Embryonic facial prominence (tissue), 1 donor: ENCODE measurements around the gene MACROD2.

Experiments
- DNase-seq: peaks from one replicate; pipeline ENCODE4 v3.0.0-alpha.2; 2016; ENCODE audit errors: extremely low spot score

The MACROD2 gene

DNA sequence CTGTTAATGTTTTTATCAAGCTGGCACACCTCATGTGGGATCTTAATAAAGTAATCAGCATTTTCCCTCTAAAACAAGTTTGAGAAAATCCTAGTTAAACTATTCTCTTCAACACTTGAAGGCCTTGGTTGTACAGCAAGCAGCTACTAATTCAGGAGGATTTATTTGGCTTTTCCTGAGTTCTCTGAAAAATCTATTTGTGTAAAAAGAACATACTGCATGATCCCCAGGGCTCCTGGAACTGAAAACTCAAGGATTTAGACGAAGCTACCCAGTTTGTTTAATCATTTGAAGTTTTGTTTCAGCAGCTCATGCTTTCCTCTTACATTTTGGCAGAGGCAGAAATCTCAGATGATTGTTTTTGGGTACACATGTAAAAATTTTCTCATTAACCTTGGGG lies 651.7 kb downstream of the MACROD2 start:
- DNase-seq: no peak

DNA sequence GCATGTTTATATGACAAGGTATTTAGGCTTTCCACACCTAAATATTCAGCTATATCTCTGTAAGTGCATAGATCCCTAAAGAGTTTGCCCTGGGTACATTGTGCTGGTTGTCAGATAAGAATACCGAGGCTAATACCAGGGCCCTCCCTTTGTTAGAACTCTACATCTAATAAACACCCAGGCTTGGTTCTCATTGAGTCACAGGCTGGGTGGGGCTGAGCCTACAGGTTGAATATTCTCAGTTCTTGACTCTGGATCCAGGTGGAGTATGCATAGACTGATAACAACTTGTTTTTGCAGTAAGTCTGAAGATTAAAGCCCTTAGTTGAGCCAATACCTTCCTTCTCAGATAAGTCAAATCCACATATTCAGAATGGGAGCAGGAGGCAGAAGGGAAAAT lies 654.3 kb downstream of the MACROD2 start:
- no peak for DNase-seq

DNA sequence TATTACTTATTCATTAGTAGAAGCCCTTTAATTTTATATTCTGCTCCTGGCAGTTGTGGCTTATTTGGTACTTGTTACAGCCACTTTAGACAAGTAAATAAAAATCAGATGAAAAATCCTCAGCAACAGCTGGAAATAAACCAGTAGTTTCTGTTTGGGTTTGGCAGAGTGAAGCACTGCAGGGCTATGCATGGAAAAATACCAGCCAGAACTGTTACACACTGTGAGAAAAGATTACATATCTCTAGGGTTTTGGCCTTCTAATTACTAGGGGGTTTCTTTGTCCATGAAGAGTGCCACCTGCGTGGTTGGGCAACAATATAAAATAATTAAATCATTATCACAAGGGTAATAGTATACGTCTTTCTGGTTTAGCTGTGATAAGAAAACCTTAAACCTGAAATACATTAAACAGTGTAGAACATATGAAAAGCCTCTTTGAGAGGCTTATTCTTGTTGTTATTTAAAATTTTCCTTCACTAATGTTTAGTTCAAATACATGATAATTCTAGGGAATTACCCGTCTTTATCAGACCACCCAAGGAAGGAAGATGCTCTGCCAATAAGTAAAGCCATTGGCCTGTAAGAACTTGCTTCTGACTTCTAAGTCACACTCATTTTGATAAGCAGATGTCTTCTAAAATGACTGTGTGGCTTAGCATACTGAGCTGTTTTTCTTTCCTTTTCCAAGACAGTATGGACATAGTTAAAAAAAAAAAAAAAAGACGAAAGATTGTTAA lies 662.1 kb downstream of the MACROD2 start:
- no peak for DNase-seq

DNA sequence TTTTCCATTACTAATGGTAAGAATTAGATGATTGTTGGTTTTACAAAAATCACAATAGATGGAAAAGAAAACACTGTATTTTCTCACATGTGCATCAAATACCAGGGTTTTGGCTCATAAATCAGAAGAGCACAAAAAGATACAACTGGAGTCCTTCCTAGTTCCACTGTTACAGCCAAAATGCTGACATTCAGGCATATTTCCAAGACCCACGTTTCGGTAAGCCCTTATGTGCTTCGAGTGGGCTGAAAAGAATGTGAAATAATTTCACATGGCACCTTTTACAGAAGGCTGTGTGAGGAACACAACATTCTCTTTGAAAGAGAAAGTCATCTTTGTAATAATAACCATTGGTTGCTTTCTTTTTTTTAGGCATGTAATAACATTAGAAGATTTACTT lies 668.8 kb downstream of the MACROD2 start:
- DNase-seq: no peak

DNA sequence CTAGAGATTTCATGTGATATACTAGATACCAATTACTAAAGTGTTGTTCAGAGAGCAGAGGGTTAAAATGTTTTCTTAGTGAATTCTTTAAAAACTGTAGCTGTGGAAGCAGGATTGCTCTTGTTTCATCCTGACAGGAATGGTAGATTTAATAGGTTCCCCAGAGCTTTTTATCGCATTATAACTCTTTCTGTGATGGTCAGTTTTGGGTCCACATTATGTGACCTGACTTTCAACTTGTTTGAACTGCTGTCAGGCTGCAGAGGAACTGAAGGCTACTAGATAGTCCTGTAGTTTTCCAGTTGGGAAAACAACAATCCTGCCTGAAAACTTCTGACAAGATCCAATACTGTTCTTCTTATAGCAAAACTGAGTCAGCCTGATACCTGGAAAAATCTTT lies 671.4 kb downstream of the MACROD2 start:
- DNase-seq: no peak

DNA sequence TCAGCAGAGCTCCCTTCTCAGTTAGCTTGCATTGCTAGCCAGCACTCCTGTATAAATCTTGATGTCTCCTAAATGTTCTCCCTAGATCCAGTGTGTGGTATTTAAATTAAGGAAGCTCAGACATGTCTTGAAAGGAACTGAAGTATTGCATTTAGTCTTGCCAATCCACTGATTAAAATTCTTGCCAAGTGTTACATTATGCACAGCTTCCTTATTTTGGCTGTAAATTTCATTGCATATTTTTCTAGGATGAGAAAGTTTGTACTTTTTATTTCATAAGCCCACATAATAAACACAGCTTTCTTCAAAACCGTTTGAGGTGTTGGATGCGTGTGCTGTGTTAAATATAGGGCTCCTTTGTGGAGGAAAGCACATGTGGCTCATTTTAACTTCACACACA lies 671.9 kb downstream of the MACROD2 start:
- DNase-seq: no peak

DNA sequence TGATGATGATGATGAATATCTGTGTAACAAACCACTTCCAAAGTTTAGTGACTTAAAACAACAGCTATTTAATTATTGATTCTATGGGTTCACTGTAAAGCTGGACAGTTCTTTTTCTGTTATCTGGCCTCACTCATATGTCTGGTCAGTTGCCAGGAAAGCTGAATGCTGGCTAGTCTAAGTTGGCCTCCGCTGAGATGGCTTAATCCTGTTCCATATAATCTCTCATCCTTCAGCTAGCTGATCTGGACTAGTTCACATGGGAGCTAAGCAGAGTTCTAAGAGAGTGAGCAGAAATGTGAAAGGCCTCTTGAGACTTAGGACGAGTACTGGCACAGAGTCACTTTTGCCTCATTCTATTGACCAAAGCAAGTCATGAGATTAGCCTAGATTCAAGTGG lies 676.8 kb downstream of the MACROD2 start:
- no peak for DNase-seq

DNA sequence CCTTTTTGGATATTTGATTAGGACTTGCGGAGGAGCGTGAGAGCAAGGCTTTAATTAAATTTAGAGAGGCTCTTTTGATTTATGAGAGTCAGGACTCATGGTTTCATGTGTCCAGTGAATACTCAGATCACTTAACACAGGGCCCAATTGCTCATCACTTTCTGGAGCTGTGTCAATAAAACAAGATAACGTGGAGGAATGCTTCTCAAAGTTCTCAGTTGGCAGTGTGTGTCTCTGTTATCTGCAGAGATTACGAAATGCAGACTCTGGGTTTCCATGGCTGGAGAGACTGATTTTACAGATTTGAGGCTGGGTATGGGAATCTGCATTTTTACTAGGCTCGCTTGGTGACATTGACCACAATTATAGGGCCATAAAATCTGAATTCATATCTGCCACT lies 677.8 kb downstream of the MACROD2 start:
- no peak for DNase-seq

DNA sequence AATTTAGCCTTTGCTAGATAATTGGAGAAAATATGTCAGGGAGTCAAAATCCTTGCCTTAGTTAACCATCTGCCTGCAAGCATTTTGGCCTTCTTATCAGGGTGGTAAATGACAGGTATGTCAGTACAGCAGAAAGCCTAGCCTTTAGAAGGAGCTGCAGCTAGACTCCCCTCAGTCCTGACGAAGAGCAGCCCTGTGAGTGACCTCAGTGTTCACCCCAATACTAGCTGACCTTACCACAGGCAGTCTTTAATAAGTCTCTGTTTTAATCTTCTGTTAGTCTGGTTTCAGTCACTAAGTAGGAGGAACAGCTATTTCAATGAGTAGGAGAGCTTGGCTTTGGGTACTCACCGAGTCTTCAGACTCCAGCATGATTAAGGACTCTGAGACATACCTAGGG lies 682.1 kb downstream of the MACROD2 start:
- DNase-seq: no peak

DNA sequence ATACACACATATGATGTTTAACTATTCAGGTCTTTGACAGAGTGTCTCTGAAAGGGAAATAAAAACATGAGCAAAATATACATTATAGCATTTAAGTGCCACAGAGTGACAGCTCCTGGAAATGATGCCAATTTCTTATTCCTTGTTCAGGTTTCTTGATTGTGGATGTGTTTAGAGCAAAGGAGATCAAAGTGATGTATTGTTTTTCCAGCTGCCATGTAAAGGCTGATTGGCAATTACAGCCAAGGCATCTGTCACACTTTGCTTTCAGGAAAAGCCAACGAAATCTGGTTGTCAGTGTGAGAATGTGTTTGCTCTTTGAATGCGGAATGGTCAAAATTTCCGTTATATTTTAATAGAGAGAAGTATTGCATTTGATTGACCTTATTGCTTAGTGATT lies 689.9 kb downstream of the MACROD2 start:
- DNase-seq: no peak

DNA sequence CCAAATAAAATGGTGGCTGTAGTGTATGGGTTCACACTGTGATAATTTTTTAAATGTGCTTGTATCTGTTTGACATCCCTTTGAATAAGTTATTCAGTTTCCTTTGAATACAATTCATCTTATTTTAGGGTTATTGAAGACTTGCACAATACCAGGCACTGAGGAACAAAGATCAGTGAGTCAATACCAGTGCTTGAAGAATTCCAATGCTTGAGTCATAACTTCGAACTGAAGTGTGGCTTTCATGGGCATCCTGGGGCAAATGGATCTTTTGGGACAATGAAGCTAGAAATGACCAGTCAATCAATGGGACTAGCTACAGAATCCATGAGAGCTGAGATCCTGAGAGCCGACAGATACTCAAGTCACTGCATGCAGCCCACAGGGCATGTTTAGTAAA lies 692.0 kb downstream of the MACROD2 start:
- DNase-seq: no peak

DNA sequence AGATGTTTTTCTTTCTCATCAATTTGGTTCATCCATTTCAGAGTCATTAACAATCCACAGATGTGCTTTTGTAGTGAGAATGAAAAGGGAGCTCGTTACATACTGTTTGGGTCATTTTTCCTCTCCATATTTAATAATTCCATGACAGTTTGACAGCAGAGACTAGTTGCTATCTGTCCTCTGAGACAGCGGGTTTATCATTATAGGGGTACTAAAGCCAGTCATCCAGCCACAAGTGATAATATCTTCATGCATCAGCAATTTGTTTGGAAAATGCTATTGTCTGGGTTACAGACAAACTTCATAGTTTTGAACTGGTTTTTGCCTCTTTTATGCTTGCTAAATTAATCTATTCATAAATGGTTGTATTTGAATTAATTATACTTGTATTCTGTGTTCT lies 692.7 kb downstream of the MACROD2 start:
- DNase-seq: no peak

DNA sequence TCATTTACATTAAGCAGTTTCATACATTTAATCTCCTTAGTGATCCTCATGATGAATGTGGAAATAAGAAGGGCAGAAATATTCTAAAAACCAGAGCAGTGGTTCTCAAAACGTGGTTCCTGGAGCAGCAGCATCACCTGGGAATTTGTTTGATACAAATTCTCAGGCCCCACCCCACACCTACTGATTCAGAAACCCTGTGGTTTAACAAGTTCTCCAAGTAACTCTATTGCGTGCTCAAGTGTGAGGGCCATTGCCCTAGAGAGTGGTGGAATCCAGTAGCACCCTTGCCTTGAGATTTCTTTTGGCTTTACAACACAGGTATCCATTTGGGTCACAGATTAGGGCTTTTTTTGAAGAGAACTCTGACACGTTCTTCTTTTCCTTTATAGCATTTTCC lies 696.7 kb downstream of the MACROD2 start:
- DNase-seq: no peak

DNA sequence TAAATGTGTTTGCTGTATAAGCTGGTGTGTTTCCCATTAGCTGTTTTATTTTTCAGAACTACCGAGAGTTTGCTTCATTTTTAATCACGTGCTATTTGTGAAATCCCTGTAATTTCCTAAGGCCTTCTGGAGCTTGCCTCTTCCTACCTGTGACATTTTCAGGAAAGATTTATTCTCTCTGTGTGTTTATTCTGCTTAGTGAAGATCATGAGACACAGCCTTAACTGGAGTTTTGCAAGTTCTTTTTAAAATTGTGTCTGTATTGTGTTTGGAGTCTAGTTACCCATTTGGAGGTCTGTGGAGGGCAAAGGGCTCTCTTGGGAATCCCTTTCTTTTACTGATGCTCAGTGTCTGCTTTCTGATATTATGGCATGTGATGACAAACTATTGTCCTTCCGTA lies 701.2 kb downstream of the MACROD2 start:
- DNase-seq: no peak

DNA sequence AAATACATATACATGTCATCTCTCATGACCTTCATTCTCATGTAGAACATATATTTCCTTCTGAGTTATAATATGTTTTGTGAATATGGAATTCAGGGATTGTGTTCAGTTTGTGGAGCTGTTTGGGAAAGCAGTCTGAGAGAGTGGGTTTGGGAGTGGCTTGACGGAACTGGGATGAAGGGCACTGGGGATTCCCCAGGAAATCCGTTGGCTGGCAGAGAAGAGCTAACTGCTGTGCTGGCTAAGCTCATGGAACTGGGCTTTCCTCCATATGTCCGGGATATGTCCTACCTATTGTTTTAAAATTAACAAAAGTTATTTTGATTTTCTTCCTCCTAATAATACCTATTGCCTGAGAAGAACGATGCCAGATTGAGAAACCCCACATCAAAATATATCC lies 701.6 kb downstream of the MACROD2 start:
- DNase-seq: no peak

DNA sequence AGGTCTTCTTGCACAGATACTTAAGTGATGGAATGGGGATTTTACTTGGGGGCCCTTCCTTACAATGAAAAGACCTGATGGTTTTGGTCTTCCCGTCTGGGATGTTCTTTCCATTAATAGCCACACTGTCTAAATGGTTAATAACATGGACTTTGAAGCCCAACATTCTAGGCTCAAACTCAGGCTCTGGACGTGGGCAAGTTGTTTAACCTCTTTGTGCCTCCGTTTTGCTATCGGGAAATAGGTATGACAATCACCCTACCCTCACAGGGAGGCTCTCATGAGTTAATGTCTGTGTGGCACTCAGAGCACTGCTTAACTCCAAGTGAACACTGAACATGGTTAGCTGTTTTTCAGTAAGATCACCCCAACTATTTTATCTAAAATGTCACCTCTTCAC lies 702.8 kb downstream of the MACROD2 start:
- DNase-seq: no peak

DNA sequence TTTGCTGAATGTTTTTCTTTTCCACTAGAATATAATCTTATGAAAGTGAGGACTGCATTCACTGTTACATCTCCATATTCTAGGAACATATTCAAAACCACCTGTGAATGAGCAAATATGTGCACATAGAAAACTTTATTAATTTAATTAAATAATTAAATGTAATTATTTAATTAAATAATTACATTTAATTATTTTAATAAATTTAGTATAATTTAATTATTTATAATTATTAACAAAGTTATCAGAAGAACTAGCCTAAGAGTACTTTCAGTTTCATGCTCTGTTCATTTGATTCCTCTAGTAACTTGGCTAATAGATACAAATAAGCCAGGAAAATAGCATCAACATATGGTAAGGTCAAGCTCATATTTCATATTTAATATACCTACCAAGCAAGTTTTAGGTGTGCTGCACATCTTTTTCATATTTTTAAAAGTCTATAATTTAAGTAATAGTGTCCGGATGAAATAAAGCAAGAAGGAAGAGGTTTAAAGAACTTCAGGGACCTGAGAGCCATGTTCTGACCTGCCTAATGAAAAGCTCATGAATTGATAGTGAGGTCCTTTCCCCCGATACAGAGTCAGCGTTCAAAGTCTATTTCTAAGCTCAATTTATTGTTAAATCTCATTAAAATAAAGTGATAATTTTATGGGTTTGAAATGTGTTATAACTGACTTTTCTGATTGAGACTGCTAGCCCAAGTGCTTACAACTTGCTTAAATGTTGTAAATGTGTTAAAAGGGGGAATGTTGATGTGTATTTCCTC lies 703.5 kb downstream of the MACROD2 start:
- DNase-seq: no peak

DNA sequence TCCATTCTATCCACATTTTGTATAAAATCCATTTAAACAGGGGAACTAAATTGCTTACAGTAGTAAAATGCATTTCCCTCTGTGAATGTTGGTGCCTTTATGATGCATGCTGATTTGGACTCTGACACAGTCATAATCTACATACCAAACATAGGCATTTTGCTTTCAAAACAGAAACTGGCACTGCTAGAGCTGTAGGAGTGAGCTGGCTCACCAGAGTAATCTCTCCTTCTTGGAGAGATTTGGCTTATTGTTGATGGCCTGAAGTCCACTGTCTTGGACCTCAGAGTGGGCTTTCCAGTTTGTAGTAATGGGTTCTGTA lies 705.3 kb downstream of the MACROD2 start:
- DNase-seq: no peak

DNA sequence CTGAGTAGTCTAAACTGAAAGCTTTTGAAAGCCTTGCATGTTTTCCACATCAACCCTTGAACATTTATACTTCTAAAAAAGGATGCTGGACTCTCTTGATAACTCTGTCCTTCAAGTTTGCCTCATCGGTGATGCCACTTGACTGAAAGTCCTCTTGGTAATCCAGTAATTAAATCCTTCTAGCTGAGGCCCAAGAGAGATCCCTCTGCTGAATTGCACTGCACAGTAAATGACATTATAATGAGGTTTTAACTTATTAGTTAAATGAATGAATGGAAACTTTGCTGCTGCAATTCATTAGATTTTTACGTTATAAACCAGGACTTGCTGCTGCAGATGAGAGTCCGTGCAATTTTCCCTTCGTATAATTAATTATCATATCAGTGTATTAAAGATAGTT lies 706.0 kb downstream of the MACROD2 start:
- no peak for DNase-seq

DNA sequence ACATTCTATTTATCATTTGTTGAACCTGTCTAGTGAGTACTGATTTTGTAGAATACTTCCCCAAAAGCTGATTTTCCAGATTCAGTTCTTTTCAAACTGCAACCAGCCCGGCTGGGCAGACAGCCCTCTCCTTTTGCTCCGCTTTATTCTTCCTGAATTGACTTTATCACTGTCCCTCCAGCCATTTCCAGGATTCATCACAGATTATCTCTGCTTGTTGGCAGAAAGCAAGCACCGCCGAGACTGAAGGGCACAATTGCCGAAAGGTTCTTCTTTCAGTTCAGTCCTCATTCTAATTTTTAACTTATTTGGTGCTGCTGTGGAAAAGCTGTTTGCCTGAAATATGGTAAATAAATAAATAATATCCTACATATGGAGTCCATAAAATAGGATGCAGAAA lies 711.2 kb downstream of the MACROD2 start:
- no peak for DNase-seq

DNA sequence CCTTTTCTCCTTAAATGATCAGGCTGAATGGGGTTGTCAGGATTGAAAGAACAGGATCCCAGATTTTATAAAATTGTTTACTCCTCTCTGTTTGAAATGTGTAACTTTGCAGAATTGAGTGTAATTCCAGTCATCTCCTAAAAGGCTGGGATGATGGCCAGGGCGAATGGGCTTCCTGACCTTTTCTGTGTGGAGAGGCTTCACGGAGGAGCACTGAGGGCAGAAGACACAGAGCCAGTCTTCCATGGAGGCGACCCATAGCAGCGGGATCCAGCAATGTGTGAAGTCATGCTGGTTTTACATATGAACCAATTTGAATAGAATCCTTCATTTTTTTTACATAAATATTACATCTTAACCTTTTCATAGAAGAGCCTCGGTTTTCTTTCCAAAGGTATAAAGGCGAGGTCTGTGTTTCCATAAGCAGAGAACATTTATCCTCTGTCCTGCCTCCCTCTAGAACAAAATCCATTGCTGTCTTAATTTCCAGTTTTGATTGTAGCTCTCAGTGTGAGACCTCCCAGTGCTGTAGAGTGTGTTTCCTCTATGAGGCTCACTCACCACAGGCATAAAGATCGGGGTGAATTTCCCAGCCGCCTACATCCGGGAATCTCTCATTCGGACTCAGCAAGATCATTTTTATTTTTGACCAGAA lies 711.8 kb downstream of the MACROD2 start:
- DNase-seq: no peak

DNA sequence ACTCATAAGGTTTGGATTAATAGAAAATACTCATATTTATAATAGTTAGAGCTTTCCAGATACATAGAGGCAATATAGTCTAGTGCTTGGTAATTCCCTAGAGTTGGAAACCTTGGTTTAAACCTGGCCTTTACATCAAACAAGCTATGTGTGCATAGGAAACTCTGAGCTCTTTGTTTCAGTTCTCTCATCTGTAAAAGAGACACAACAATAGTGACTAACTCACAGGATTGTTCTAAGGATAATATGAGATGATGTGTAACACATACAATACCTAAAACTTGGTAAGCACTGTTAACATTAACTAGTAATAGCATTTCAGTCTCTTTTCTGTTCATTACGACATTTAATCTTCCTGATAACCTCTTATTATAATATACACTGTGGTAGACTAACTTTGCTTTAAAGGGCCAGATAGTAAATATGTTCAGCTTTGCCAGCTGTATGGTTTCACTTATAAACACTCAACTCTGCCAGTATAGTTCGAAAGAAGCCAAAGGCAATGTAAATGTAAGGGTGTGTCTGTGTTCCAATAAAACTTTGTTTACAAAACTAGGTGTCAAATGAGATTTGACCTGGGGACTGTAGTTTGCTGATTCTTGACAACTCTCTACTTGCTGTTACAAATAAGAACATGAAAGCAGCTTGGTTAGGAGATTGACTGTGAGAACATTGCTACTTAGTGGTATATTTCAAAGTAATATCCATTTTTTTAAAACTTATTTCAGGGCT lies 712.7 kb downstream of the MACROD2 start:
- DNase-seq: no peak

DNA sequence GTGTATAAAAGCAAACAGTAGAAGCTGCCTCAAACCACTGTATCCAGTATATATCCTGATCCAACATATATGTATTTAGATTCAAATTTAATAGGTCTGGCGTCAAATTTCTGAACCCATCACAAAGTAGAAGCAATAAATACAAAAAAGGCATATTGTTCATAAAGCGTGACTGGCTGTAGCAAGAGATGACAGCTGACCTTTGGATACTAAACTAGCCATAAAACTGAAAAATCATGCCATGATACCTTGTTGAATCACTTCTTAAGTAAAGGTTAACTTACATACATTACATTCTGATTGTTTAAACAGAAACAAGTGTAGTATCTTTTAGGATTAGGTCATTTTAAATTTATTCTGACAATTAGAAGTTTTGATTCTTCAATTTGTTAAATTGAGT lies 714.1 kb downstream of the MACROD2 start:
- DNase-seq: no peak
